Measurements from ENCODE around the gene IMPG2.

The IMPG2 gene

DNA sequence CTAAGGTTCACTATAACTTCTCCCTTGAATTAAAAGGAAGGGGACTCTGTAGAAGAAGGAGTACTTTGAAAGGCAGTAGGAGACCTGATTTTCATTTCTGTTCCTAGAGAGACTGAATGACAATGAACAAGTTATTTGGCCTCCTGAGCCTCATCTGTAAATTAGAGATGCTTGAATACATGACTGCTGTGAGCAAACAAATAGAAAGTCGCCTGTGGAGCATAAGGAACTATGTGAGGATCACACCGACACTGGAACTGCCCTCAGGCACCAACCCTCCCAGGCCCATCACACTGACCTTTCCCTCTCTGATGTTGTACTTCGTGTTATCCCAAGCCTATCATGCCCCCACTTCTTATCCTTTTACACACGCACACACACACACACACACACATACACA is 48.6 kb downstream of the IMPG2 start:
- DNase-seq (ENCODE audit: low read depth, low spot score): no peak
- TF ChIP-seq, protein P1, sequence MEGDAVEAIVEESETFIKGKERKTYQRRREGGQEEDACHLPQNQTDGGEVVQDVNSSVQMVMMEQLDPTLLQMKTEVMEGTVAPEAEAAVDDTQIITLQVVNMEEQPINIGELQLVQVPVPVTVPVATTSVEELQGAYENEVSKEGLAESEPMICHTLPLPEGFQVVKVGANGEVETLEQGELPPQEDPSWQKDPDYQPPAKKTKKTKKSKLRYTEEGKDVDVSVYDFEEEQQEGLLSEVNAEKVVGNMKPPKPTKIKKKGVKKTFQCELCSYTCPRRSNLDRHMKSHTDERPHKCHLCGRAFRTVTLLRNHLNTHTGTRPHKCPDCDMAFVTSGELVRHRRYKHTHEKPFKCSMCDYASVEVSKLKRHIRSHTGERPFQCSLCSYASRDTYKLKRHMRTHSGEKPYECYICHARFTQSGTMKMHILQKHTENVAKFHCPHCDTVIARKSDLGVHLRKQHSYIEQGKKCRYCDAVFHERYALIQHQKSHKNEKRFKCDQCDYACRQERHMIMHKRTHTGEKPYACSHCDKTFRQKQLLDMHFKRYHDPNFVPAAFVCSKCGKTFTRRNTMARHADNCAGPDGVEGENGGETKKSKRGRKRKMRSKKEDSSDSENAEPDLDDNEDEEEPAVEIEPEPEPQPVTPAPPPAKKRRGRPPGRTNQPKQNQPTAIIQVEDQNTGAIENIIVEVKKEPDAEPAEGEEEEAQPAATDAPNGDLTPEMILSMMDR (IDR thresholded peaks at IDR 0.05; ENCODE audit: insufficient read depth, low read length, missing control alignments): no peak
- H3K4me3 ChIP-seq (ENCODE audit: low read depth, low read length): no peak overlapping the region
- POLR2A ChIA-PET: no interaction called here
- CTCF ChIA-PET: no interaction called here

DNA sequence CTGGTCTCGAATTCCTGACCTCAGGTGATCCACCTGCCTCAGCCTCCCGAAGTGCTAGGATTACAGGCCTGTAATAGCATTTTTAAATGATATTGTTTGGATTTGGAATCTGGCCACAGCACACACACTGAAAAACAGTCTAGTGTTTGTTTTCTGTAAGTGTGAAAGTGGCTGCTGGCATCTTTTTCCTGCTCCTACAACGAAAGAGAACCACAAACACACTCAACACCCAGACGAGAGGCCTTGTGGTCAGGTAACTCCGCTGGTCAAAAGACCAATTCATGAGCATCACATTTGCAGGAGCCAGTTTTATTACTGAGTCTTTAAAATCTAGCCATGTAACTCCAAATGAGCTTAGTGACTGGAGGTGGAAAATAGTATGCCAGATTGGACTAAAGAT is 50.2 kb downstream of the IMPG2 start:
- TF ChIP-seq, protein P1 (IDR thresholded peaks at IDR 0.05; ENCODE audit: insufficient read depth, low read length, missing control alignments): no peak
- DNase-seq (ENCODE audit: low read depth, low spot score): no peak
- ChIA-PET CTCF (interaction anchor here (0.6 kb wide), 1 partner anchor 251 kb away, joined by 4 read pairs; no protein-coding TSS in a partner anchor), POLR2A (no interaction called here)
- H3K4me3 ChIP-seq (ENCODE audit: low read depth, low read length): no peak overlapping the region

DNA sequence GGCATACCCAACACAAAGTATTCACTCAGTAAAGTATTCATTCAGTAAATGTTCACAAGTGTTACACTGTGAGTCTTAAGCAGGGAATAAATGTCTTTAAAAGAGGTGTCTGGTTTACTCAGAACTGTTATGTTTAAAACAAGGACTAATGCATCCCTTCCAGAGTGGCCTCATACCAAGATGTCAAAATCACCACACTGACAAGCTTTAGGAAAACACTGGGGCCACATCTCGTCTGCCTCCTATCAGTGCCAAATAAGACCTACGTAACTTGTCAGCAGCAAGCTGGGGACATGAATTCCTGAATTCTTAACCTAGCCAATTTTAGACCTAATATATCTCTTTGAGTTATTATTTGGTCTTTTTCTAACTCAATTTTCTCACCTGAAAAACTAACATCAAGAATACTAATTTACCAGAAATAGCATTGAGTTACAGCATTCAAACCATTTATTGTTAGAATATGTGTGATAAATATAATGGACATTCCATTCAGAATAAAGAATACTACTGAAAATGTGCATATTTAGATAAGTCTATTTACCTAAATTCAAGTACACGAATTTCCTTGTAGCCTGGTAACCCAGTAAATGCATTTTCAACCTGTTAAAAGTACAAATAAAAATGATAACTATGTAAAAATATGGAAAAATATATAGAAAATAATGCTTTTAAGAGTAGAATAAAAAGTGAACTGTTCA is 51.3 kb downstream of the IMPG2 start:
- TF ChIP-seq, protein P1 (IDR thresholded peaks at IDR 0.05; ENCODE audit: insufficient read depth, low read length, missing control alignments): no peak
- no peak for DNase-seq (ENCODE audit: low read depth, low spot score)
- no peak overlapping the region for H3K4me3 ChIP-seq (ENCODE audit: low read depth, low read length)
- POLR2A ChIA-PET: no interaction called here
- CTCF ChIA-PET: no interaction called here

DNA sequence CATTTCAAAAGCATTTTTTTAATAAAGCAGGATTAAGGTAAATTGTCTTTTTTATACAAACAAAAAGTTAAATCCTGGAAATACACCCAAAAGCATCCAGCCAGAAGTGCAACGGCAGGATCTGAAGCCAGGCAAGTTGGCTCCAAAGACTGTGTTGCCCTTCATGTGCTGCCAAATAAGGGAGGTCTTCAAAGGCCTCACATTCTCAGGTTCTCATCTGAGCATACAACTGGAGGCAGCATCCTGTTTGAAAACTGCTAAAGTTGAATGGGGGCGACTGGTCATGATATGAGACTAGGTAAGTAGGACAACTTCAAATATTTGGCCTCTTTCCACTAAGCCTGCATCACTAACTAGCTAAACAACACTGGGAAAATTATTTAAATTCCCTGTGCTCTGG is 52.2 kb downstream of the IMPG2 start:
- POLR2A ChIA-PET: no interaction called here
- CTCF ChIA-PET: no interaction called here
- no peak for DNase-seq (ENCODE audit: low read depth, low spot score)
- H3K4me3 ChIP-seq (ENCODE audit: low read depth, low read length): no peak overlapping the region
- TF ChIP-seq, protein P1 (IDR thresholded peaks at IDR 0.05; ENCODE audit: insufficient read depth, low read length, missing control alignments): no peak

DNA sequence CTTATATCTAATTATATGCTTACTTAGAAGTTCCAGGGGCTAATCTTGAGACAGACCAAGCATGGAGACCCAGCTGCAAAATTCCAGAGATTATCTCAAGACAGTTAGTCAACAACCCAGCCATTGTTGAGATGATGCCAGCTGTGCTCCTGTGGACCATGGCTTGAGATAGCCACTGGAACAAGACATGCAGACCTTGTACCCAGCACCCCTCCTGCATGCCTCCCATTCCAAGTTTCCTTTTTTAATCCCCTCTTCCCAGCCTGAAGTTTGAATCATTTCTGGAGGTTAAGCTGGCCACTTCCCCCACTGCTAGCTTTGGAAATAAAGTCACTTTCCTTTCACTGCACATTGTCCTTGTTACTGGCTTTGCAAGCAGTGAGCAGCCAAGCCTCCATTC is 53.8 kb downstream of the IMPG2 start:
- no peak overlapping the region for H3K4me3 ChIP-seq (ENCODE audit: low read depth, low read length)
- TF ChIP-seq, protein P1 (IDR thresholded peaks at IDR 0.05; ENCODE audit: insufficient read depth, low read length, missing control alignments): no peak
- no peak for DNase-seq (ENCODE audit: low read depth, low spot score)
- CTCF ChIA-PET: no interaction called here
- POLR2A ChIA-PET: no interaction called here

DNA sequence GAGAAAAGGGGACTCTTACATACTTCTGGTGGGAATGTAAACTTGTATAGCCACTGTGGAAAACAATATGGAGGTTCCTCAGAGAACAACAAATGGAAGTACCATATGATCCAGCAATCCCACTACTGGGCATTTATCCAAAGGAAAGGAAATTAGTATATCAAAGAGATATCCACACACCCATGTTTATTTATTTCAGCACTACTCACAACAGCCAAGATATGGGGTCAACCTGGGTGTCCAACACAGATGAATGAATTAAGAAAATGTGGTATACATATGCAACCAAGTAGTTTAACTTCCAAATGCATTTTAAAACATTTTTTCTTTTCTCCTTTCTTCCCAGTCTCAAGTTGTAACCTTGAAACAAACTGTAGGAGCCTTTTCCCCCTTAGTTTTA is 54.3 kb downstream of the IMPG2 start:
- ChIA-PET CTCF (no interaction called here), POLR2A (no interaction called here)
- H3K4me3 ChIP-seq (ENCODE audit: low read depth, low read length): no peak overlapping the region
- TF ChIP-seq, protein P1 (IDR thresholded peaks at IDR 0.05; ENCODE audit: insufficient read depth, low read length, missing control alignments): no peak
- no peak for DNase-seq (ENCODE audit: low read depth, low spot score)
